CD4-positive, alpha-beta T cell (primary cell): ENCODE results near the gene NUDCD2. TPM values are rescaled to one million over a fixed set of nuclear protein-coding genes. Genes with fewer than 3 reads are reported as not detected.

Experiments
- ATAC-seq: fragments of 200-7000 bp; cut with Tn5 transposase; one replicate; pipeline ENCODE4 v1.10.0; 2022; ENCODE audit warnings: mild to moderate bottlenecking; ENCODE audit not compliant: poor library complexity
- CTCF ChIA-PET: fragments of 350-600 bp; sonication (Branson Sonifier 250); formaldehyde crosslinking; loops from one replicate; lab custom pipeline; 2021; ENCODE audit warnings: antibody characterized with exemption, inconsistent platforms; lab: Charles Lee
- POLR2A ChIA-PET: fragments of 350-600 bp; sonication (Branson Sonifier 250); formaldehyde crosslinking; loops from one replicate; lab custom pipeline; 2021; ENCODE audit warnings: antibody characterized with exemption, inconsistent platforms; lab: Charles Lee
- DNase-seq, 14 experiments: peaks; one replicate each; pipeline ENCODE4 v3.0.0-alpha.2; 2013 to 2020; ENCODE audit warnings: mixed read lengths in 2 of 14
- H3K27ac ChIP-seq, 2 donors: one replicate each; pipeline versions ENCODE4 v1.5.1 to v1.7.0; 2013; ENCODE audit warnings: low read length in 2 of 2, low read depth in 1 of 2, mild to moderate bottlenecking in 1 of 2
- H3K27me3 ChIP-seq, 2 experiments: 1 replicate in 1 of 2; 2 replicates in 1 of 2; pipeline versions ENCODE4 v1.6.1 to v1.7.0; 2013; ENCODE audit warnings: low read length in 2 of 2, control low read depth in 1 of 2, mild to moderate bottlenecking in 1 of 2, moderate library complexity in 1 of 2; ENCODE audit not compliant: insufficient read depth in 2 of 2, control insufficient read depth in 1 of 2
- H3K36me3 ChIP-seq: one replicate; pipeline ENCODE4 v1.6.1; 2013; ENCODE audit warnings: low read length, control low read depth; ENCODE audit not compliant: insufficient read depth
- H3K4me1 ChIP-seq: one replicate; pipeline ENCODE4 v1.6.1; 2013; ENCODE audit warnings: low read length, control low read depth; ENCODE audit not compliant: insufficient read depth
- H3K4me3 ChIP-seq: one replicate; pipeline ENCODE4 v1.5.1; 2013; ENCODE audit warnings: mild to moderate bottlenecking, low read length, moderate library complexity
- H3K9me3 ChIP-seq, 2 experiments: 1 replicate in 1 of 2; 2 replicates in 1 of 2; pipeline versions ENCODE4 v1.6.1 to v1.7.0; 2013; ENCODE audit warnings: low read length in 2 of 2, mild to moderate bottlenecking in 2 of 2, control low read depth in 1 of 2, moderate library complexity in 1 of 2; ENCODE audit not compliant: control insufficient read depth in 1 of 2, insufficient read depth in 1 of 2
- H3K27ac Mint-ChIP-seq: one replicate; pipeline ENCODE4 v1.8.0; 2020; ENCODE audit warnings: mixed read lengths
- H3K27me3 Mint-ChIP-seq: one replicate; pipeline ENCODE4 v1.8.0; 2021; ENCODE audit warnings: mixed read lengths
- H3K36me3 Mint-ChIP-seq: one replicate; pipeline ENCODE4 v1.8.0; 2021; ENCODE audit warnings: low read depth, mixed read lengths
- H3K4me1 Mint-ChIP-seq: one replicate; pipeline ENCODE4 v1.8.0; 2021; ENCODE audit warnings: low read depth, mixed read lengths
- H3K4me3 Mint-ChIP-seq: one replicate; pipeline ENCODE4 v1.8.0; 2020; ENCODE audit warnings: mild to moderate bottlenecking, mixed read lengths
- H3K9me3 Mint-ChIP-seq: one replicate; pipeline ENCODE4 v1.8.0; 2020; ENCODE audit warnings: mixed read lengths
- CTCF ChIP-seq: fragments of 200-600 bp; IDR thresholded peaks from one replicate; pipeline ENCODE4 v1.8.0; 2022; ENCODE audit warnings: antibody characterized with exemption, mild to moderate bottlenecking
- intact Hi-C, 2 experiments: fragments of 100-400 bp; cut with DNase I in 1 of 2; cut with micrococcal nuclease in 1 of 2; formaldehyde crosslinking; loops; one replicate each; pipeline versions ENCODE4 v1.15.1 to v1.9.0; 2023 to 2025; cut with DNase I, micrococcal nuclease
- total RNA-seq, 174 experiments: library from RNA in 2 of 174; stranded (reverse) in 2 of 174; gene quantifications; one replicate each; pipeline ENCODE4 v1.2.3 and lab custom pipeline; 2021 to 2026

NUDCD2 gene
- total RNA-seq, 2 experiments from 2014 or later: 18.0 to 18.9 TPM

DNA sequence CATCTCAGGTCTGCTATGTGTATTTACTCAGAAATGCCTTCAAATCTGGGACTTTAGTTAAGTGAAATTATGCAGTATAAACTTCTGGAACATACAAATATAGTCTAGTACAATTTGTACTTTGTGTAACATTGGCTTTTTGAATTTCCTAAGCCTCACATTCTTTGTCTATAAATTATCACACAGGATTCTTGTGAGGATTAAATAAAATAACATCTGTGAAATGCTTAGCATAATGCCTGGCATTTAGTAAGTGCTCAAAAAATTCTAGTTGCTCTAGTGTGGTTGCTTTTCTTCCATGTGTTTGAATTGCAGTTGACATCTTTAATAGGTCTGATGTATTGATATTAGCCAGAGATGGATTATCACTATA, 3.1 kb upstream of the NUDCD2 start:
- no peak for ATAC-seq
- no peaks in the 10 kb centered on the region for H3K27me3 ChIP-seq
- intact Hi-C loops: no loop called here
- peaks cover 19% of the 10 kb centered on the region for H3K4me1 ChIP-seq
- Mint-ChIP-seq H3K4me1 (peaks cover 34% of the 10 kb centered on the region), H3K27me3 (no peaks in the 10 kb centered on the region), H3K4me3 (no peak overlapping the region), H3K9me3 (no peaks in the 10 kb centered on the region), H3K27ac (peak overlapping the region; percentile 99), H3K36me3 (peaks cover 18% of the 10 kb centered on the region)
- CTCF ChIA-PET: interaction anchor here (1.0 kb wide), 1 partner anchor 40 kb away, joined by 7 read pairs; no protein-coding TSS in a partner anchor
- H3K9me3 ChIP-seq: no peaks in the 10 kb centered on the region
- no peak for TF ChIP-seq CTCF
- peak overlapping the region in 1 of 2 donors; percentile 6 for H3K27ac ChIP-seq
- POLR2A ChIA-PET: interaction anchor here (6.1 kb wide), 1 partner anchor 44 kb away, joined by 343 read pairs; the partner anchor contains the start of gene MAT2B
- no peaks in the 10 kb centered on the region for H3K36me3 ChIP-seq
- DNase-seq: no peak
- no peak overlapping the region for H3K4me3 ChIP-seq

GRCh38 chr5:163460562-163461171, 765 bp upstream of the NUDCD2 start, which contains the start of gene HMMR:
Gene HMMR, plus strand, starts transcription at chr5:163460632. Its CDS starts 61 bp downstream, at chr5:163460693.
- H3K4me3 ChIP-seq: peak within 1 kb of the TSS; percentile 74
- no peak for TF ChIP-seq CTCF
- peaks cover 5% of the 10 kb centered on the region for H3K36me3 ChIP-seq
- no peaks in the 10 kb centered on the region for H3K9me3 Mint-ChIP-seq
- ATAC-seq (no peak), DNase-seq (peak in 1 of 14 experiments; percentile 42)
- H3K4me1 Mint-ChIP-seq: peaks cover 55% of the 10 kb centered on the region
- peaks cover 35% of the 10 kb centered on the region for H3K36me3 Mint-ChIP-seq
- no peaks in the 10 kb centered on the region for H3K27me3 ChIP-seq
- ChIA-PET CTCF (interaction anchor here (1.3 to 2.9 kb wide), 6 partner anchors 18 to 53 kb away, joined by 4 to 17 read pairs (median 8); partner anchors contain the start of gene MAT2B), POLR2A (interaction anchor here (0.7 to 6.1 kb wide), 15 partner anchors 9 to 60 kb away, joined by 3 to 343 read pairs (median 6); partner anchors contain the start of genes CCNG1 and MAT2B)
- H3K9me3 ChIP-seq: no peaks in the 10 kb centered on the region
- H3K27ac Mint-ChIP-seq: peak within 1 kb of the TSS; percentile 99
- intact Hi-C loops: loop anchor here (1.0 to 2.0 kb wide), 3 partner anchors 23 to 45 kb away; partner anchors contain the start of genes MAT2B (in 2 of the 2) and CCNG1 (in 1 of the 2)
- peak within 1 kb of the TSS; percentile 93 to 97 for H3K27ac ChIP-seq
- H3K4me3 Mint-ChIP-seq: peak within 1 kb of the TSS; percentile 95
- H3K27me3 Mint-ChIP-seq: no peaks in the 10 kb centered on the region
- H3K4me1 ChIP-seq: peaks cover 23% of the 10 kb centered on the region

- ATAC-seq (no peak), DNase-seq (no peak)
- H3K4me1 ChIP-seq: peaks cover 23% of the 10 kb centered on the region
- intact Hi-C loops: loop anchor here in 1 of 2 experiments (2.0 kb wide), 1 partner anchor 17 kb away; no protein-coding TSS in a partner anchor
- TF ChIP-seq CTCF: no peak
- peak overlapping the region; percentile 93 to 97 for H3K27ac ChIP-seq
- Mint-ChIP-seq H3K36me3 (peaks cover 48% of the 10 kb centered on the region), H3K27ac (peak overlapping the region; percentile 99), H3K4me1 (peaks cover 61% of the 10 kb centered on the region), H3K27me3 (no peaks in the 10 kb centered on the region), H3K9me3 (no peaks in the 10 kb centered on the region), H3K4me3 (peak overlapping the region; percentile 95)
- H3K4me3 ChIP-seq: peak overlapping the region; percentile 74
- H3K27me3 ChIP-seq: no peaks in the 10 kb centered on the region
- no peaks in the 10 kb centered on the region for H3K9me3 ChIP-seq
- ChIA-PET POLR2A (interaction anchor here (1.0 to 6.1 kb wide), 10 partner anchors 10 to 51 kb away, joined by 3 to 343 read pairs (median 16); partner anchors contain the start of genes CCNG1 and MAT2B), CTCF (interaction anchor here (0.5 to 2.9 kb wide), 10 partner anchors 11 to 51 kb away, joined by 3 to 17 read pairs (median 6); partner anchors contain the start of genes CCNG1 and MAT2B)
- peaks cover 15% of the 10 kb centered on the region for H3K36me3 ChIP-seq
Measured at GRCh38 chr5:163459462-163459818, 462 bp downstream of the NUDCD2 start.
